A549 (cell line): ENCODE data around the gene FKBP2.

Experiments
- CTCF ChIP-seq: fragments of >200 bp; sonication (Bioruptor Twin); formaldehyde crosslinking; IDR thresholded peaks from 3 replicates; pipeline ENCODE4 v1.5.1; 2016
- EP300 ChIP-seq, 2 experiments: fragments of >200 bp; sonication (Bioruptor Twin); formaldehyde crosslinking; IDR thresholded peaks; 2 replicates in 1 of 2; 3 replicates in 1 of 2; pipeline ENCODE4 v1.6.1; 2016 to 2017
- KDM1A ChIP-seq: fragments of 200-600 bp; sonication (generic); IDR thresholded peaks from 2 replicates; pipeline ENCODE4 v1.6.1; 2016; ENCODE audit warnings: low read depth, mild to moderate bottlenecking
- SMC3 ChIP-seq: fragments of >200 bp; sonication (Bioruptor Twin); formaldehyde crosslinking; IDR thresholded peaks from 3 replicates; pipeline ENCODE4 v1.6.1; 2018; ENCODE audit warnings: inconsistent platforms

- TF ChIP-seq EP300 (IDR thresholded peaks at IDR 0.05) = no peak
- TF ChIP-seq KDM1A = no peak
- TF ChIP-seq CTCF = no peak
- TF ChIP-seq SMC3 = no peak
Observed at GRCh38 chr11:64226507-64227051, 14.3 kb upstream of the FKBP2 start.
